OCI-LY7 (cell line): ENCODE data around the gene ABCF1. TPM values are rescaled to one million over a fixed set of nuclear protein-coding genes. Genes with fewer than 3 reads are reported as not detected.

Source experiments
- BruUV-seq: library from RNA; stranded (reverse); fragments of 400-500 nt; replicated peaks from 2 replicates; lab custom pipeline; 2021; lab: Mats Ljungman, UMichigan
- CTCF ChIA-PET: fragments of 300-600 bp; sonication (Branson Sonifier 250); formaldehyde crosslinking; loops from one replicate; lab custom pipeline; 2022; ENCODE audit warnings: antibody characterized with exemption; ENCODE audit not compliant: unreplicated experiment; lab: Charles Lee
- POLR2A ChIA-PET: fragments of 300-600 bp; sonication (Branson Sonifier 250); formaldehyde crosslinking; loops from one replicate; lab custom pipeline; 2022; ENCODE audit warnings: antibody characterized with exemption; lab: Charles Lee
- DNase-seq: peaks from one replicate; pipeline ENCODE4 v3.0.0-alpha.2; 2015; ENCODE audit warnings: low spot score
- H2AFZ ChIP-seq: fragments of 200-600 bp; sonication (generic), shearing (Covaris generic); 2 replicates; pipeline ENCODE4 v1.6.1; 2014; ENCODE audit warnings: mild to moderate bottlenecking, antibody characterized with exemption, low read length, moderate library complexity
- H3K27ac ChIP-seq: fragments of 200-600 bp; sonication (generic); 2 replicates; pipeline ENCODE4 v1.5.1; 2014; ENCODE audit warnings: mixed run types, low read depth, mild to moderate bottlenecking, moderate library complexity, low read length, inconsistent platforms; ENCODE audit not compliant: poor library complexity, severe bottlenecking
- H3K36me3 ChIP-seq: fragments of 200-600 bp; sonication (generic); 2 replicates; pipeline ENCODE4 v1.6.1; 2014; ENCODE audit warnings: mild to moderate bottlenecking, antibody characterized with exemption, low read length, moderate library complexity, mixed read lengths; ENCODE audit not compliant: insufficient read depth
- H3K4me1 ChIP-seq: fragments of 200-600 bp; sonication (generic); 2 replicates; pipeline ENCODE4 v1.5.1; 2014; ENCODE audit warnings: mild to moderate bottlenecking, low read length; ENCODE audit not compliant: insufficient read depth, poor library complexity, severe bottlenecking
- H3K4me2 ChIP-seq: fragments of 200-600 bp; sonication (generic); 2 replicates; pipeline ENCODE4 v1.6.1; 2014; ENCODE audit warnings: mild to moderate bottlenecking, low read length
- H3K4me3 ChIP-seq: fragments of 200-600 bp; sonication (generic); 2 replicates; pipeline ENCODE4 v1.5.1; 2014; ENCODE audit warnings: mild to moderate bottlenecking, low read depth, low read length; ENCODE audit not compliant: poor library complexity, severe bottlenecking
- H3K79me2 ChIP-seq: fragments of 200-600 bp; sonication (generic); 2 replicates; pipeline ENCODE4 v1.6.1; 2016; ENCODE audit warnings: low read depth, mild to moderate bottlenecking, low read length, moderate library complexity, mixed read lengths; ENCODE audit not compliant: insufficient read depth
- H3K9me2 ChIP-seq: fragments of 200-600 bp; sonication (generic); 2 replicates; pipeline ENCODE4 v1.6.1; 2016; ENCODE audit warnings: mild to moderate bottlenecking, low read length, mixed read lengths; ENCODE audit not compliant: insufficient read depth
- H3K9me3 ChIP-seq: fragments of 200-600 bp; sonication (generic); 2 replicates; pipeline ENCODE4 v1.6.1; 2014; ENCODE audit warnings: mild to moderate bottlenecking, mixed run types, low read length, mixed read lengths
- H4K20me1 ChIP-seq: fragments of 200-600 bp; sonication (generic); 2 replicates; pipeline ENCODE4 v1.6.1; 2014; ENCODE audit warnings: mild to moderate bottlenecking, antibody characterized with exemption, low read length, moderate library complexity, mixed read lengths; ENCODE audit not compliant: insufficient read depth
- EZH2phosphoT487 ChIP-seq: fragments of 200-600 bp; sonication (generic); IDR thresholded peaks from 2 replicates; pipeline ENCODE4 v1.6.1; 2018; ENCODE audit warnings: low read depth, borderline replicate concordance, mild to moderate bottlenecking, mixed run types, antibody characterized with exemption, low read length, moderate library complexity, mixed read lengths
- intact Hi-C: fragments of 100-400 bp; cut with micrococcal nuclease; formaldehyde crosslinking; loops from one replicate; pipeline ENCODE4 v1.10.0; 2022; ENCODE audit not compliant: unreplicated experiment
- total RNA-seq, 2 experiments: library from RNA; depleted of rRNA in 1 of 2; stranded (reverse); fragments of >200 nt in 1 of 2; shearing (Covaris generic) in 1 of 2; gene quantifications; 2 replicates each; pipeline ENCODE4 v1.2.3, GENCODE V29; 2014 to 2022
- TF ChIP-seq, protein P1 (sequence below): fragments of 200-600 bp; sonication (generic); conservative IDR thresholded peaks from 2 replicates; pipeline ENCODE4 v1.5.1; 2014; ENCODE audit warnings: mild to moderate bottlenecking, antibody characterized with exemption, low read length, moderate library complexity, mixed read lengths

Gene ABCF1
- total RNA-seq, 2 experiments from 2014 or later = 53.0 to 86.7 TPM

DNA sequence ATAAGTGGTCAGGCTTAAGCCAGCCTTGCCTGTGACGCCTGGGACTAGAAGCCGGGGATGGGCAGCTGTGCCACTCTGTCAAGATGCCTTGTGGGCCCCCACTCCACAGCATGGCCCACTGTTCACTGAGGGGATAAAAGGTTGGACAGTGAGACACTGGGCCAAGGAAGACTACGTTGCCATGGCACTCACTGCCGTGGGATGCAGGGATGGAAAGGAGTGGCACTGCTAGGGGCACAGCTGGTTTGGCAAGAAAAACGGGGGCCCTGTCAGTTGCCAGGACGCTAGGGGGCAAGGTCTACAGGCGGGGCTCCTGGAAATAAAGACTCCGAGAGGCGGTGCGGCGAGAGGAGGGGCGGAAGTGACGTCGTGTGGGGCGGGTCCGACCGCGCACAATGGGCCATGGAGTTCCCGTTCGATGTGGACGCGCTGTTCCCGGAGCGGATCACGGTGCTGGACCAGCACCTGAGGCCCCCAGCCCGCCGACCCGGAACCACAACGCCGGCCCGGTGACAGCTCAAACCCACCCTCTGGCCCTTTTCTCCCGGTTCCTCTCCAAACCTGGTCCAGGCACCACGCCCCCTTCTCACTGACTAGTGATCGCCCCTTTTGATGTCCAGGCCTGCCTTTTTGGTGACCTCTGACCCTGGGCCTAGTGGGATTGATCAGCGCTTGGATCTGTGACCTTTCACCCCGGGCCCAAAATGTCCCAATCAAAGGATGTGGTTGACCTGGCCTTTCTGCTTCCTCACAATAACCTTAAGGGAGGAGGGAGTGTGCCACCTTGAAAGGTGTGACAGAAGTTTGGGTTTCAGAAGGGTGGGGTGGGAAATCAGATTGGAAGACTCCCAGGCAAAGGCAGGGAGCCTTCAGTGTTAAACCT is 55.5 kb downstream of the ABCF1 start, which contains the start of gene ATAT1:
TSS of gene ATAT1 (plus strand) at position 391 of the 883 bp plus-strand sequence.
- H3K27ac ChIP-seq = peak within 1 kb of the TSS; percentile 32
- BruUV-seq = TSS peak; percentile 36
- peak within 1 kb of the TSS; percentile 80 for H2AFZ ChIP-seq
- no peaks in the 10 kb centered on the region for H4K20me1 ChIP-seq
- peaks cover 63% of the 10 kb centered on the region for H3K36me3 ChIP-seq
- peaks cover 15% of the 10 kb centered on the region for H3K4me1 ChIP-seq
- peak within 1 kb of the TSS; percentile 99 for H3K4me2 ChIP-seq
- peak within 1 kb of the TSS; percentile 87 for H3K4me3 ChIP-seq
- TF ChIP-seq, protein P1, sequence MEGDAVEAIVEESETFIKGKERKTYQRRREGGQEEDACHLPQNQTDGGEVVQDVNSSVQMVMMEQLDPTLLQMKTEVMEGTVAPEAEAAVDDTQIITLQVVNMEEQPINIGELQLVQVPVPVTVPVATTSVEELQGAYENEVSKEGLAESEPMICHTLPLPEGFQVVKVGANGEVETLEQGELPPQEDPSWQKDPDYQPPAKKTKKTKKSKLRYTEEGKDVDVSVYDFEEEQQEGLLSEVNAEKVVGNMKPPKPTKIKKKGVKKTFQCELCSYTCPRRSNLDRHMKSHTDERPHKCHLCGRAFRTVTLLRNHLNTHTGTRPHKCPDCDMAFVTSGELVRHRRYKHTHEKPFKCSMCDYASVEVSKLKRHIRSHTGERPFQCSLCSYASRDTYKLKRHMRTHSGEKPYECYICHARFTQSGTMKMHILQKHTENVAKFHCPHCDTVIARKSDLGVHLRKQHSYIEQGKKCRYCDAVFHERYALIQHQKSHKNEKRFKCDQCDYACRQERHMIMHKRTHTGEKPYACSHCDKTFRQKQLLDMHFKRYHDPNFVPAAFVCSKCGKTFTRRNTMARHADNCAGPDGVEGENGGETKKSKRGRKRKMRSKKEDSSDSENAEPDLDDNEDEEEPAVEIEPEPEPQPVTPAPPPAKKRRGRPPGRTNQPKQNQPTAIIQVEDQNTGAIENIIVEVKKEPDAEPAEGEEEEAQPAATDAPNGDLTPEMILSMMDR = peak; percentile 69
- TF ChIP-seq EZH2phosphoT487 = no peak
- intact Hi-C loops = loop anchor here (2.0 kb wide), 1 partner anchor 46 kb away; the partner anchor contains the start of gene DHX16
- no peaks in the 10 kb centered on the region for H3K79me2 ChIP-seq
- POLR2A ChIA-PET = interaction anchor here (1.0 to 1.6 kb wide), 2 partner anchors 14 to 15 kb away, joined by 3 to 5 read pairs; no protein-coding TSS in a partner anchor
- H3K9me3 ChIP-seq = no peaks in the 10 kb centered on the region
- CTCF ChIA-PET = interaction anchor here (0.6 kb wide), 1 partner anchor 102 kb away, joined by 3 read pairs; no protein-coding TSS in a partner anchor
- DNase-seq = peak; percentile 87
- H3K9me2 ChIP-seq = no peaks in the 10 kb centered on the region

DNA sequence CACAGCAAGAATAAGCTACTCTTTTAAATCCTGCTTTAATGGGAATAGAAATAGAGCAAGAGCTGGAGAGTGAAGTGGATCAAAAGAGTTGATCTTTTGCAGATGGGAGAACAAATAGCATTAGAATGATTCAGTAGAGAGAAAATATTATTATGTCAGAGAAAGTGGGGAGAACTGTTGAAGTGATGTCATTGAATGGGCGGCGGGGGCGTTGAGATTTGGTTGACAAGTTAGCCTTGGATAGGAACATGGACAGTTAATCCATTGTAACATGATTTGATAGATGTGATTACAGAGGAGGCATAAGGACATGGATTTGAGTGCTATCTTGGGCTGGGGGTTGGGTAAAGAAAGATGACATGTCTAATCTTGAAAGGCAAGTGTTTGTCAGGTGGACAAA is 64.6 kb downstream of the ABCF1 start:
- H3K79me2 ChIP-seq = no peaks in the 10 kb centered on the region
- no peak overlapping the region for H3K4me3 ChIP-seq
- no peak overlapping the region for H3K27ac ChIP-seq
- peaks cover 22% of the 10 kb centered on the region for H3K36me3 ChIP-seq
- no peaks in the 10 kb centered on the region for H3K9me3 ChIP-seq
- H3K4me2 ChIP-seq = no peak overlapping the region
- CTCF ChIA-PET = no interaction called here
- DNase-seq = no peak
- no peaks in the 10 kb centered on the region for H3K9me2 ChIP-seq
- intact Hi-C loops = no loop called here
- TF ChIP-seq, protein P1 = no peak
- TF ChIP-seq EZH2phosphoT487 = no peak
- H4K20me1 ChIP-seq = no peaks in the 10 kb centered on the region
- POLR2A ChIA-PET = interaction anchor here (0.7 to 0.8 kb wide), 2 partner anchors 16 to 55 kb away, joined by 3 to 4 read pairs; partner anchors contain the start of gene NRM
- TSS peak; percentile 48 for BruUV-seq
- no peaks in the 10 kb centered on the region for H3K4me1 ChIP-seq
- no peak overlapping the region for H2AFZ ChIP-seq
